Measurements from ENCODE around the gene SEPTIN1.
A peak's percentile ranks its signal among the peaks of the same experiment; 100 is the strongest.

SEPTIN1 gene

DNA sequence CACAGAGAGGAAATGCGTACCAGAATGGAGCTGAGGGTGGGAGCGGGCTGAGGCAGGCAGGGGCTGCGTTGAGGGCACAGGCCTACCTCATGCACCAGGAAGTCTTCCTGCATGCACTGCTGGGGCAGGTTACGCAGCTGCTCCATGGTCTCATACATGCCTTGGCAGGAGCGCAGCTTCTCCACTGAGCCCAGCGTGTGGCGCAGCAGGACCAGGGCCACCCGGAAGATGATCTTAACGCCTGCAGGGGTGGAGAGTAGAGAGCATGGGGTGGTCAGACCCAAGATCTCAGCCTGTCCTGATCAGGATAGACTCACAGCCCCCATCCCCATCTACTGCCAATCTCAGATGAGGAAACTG, 23.8 kb downstream of the SEPTIN1 start:
- no peaks in the 10 kb centered on the region for H3K9me3 Mint-ChIP-seq
- H3K27me3 Mint-ChIP-seq: no peaks in the 10 kb centered on the region
- H3K4me3 Mint-ChIP-seq: no peak overlapping the region
- H3K27ac Mint-ChIP-seq: no peak overlapping the region
- peaks cover 57% of the 10 kb centered on the region for H3K36me3 Mint-ChIP-seq
- no peak for ATAC-seq
- peaks cover 36% of the 10 kb centered on the region for H3K4me1 Mint-ChIP-seq

DNA sequence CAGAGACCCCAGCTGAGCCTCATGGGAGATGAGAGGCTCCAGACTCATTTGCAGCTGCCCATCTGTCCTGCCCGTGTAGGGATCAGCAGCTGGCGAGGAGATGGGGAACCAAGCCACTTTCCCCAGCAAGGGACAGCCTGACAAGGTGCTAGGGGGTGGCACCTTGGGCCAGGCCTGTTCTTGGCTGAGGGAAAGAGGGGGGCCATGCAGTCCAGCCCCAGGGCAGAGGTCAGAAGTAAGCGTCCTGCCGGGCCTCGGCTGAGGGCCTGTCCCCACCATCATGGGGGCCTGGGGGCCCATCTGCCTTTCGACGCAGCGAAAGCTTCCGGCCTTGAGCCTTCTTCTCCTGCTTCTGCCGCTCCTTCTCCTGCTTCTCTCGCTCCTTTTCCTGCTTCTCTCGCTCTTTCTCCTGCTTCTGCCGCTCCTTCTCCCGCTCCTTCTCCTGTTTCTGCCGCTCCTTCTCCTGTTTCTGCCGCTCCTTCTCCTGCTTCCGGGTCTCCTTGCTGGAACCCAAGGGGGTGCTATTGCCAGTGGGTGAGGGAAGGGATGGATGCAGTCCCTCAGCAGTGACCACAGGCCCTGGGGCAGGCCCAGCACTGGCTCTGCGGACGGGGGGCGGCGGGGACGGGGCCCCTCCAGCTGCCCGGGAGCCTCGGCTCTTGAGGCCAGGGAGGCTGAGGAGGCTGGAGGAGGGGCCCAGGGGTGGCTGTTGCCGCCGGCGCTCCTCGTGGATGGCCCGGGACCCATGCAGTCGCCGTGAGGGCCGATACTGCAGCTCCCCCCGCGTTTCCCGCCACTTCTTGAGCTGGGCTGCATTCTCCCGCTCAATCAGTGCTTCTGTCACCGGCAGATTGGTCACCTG, 24.4 kb downstream of the SEPTIN1 start:
- Mint-ChIP-seq H3K27me3 (no peaks in the 10 kb centered on the region), H3K36me3 (peaks cover 57% of the 10 kb centered on the region), H3K9me3 (no peaks in the 10 kb centered on the region), H3K4me1 (peaks cover 42% of the 10 kb centered on the region), H3K27ac (peak overlapping the region; percentile 95), H3K4me3 (no peak overlapping the region)
- no peak for ATAC-seq

DNA sequence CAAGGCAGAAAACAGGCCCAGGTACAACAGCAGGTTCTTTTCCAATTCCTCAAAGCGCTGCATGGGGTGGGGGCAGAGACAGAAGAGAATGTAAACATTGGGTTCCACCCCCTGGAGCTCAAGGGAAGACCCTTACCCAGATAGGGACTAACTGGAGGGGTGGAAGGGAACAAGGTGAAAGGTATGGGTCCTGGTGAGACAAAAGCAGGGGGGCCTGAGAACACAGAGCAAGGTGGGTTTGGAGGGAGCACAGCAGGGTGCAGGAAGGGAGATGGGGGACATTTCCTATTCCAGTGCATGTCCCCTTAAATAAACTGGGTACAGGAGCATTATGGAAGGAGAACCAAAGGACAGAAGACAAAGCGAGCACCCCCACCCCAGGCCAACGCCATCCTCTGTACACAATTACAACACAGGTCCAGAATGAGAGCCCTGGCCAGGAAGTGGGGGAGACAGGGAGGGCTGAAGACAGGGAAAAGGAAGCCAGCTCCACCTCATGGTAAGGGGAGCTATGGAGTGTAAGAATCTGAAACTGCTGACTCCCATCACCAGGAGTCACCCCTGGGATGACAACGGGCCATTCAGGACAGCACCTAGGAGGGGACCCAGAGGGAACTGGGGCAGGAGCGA, 25.2 kb downstream of the SEPTIN1 start:
- H3K4me1 Mint-ChIP-seq: peaks cover 46% of the 10 kb centered on the region
- no peak for ATAC-seq
- no peaks in the 10 kb centered on the region for H3K27me3 Mint-ChIP-seq
- H3K9me3 Mint-ChIP-seq: no peaks in the 10 kb centered on the region
- peaks cover 58% of the 10 kb centered on the region for H3K36me3 Mint-ChIP-seq
- H3K4me3 Mint-ChIP-seq: no peak overlapping the region
- H3K27ac Mint-ChIP-seq: peak overlapping the region; percentile 95

DNA sequence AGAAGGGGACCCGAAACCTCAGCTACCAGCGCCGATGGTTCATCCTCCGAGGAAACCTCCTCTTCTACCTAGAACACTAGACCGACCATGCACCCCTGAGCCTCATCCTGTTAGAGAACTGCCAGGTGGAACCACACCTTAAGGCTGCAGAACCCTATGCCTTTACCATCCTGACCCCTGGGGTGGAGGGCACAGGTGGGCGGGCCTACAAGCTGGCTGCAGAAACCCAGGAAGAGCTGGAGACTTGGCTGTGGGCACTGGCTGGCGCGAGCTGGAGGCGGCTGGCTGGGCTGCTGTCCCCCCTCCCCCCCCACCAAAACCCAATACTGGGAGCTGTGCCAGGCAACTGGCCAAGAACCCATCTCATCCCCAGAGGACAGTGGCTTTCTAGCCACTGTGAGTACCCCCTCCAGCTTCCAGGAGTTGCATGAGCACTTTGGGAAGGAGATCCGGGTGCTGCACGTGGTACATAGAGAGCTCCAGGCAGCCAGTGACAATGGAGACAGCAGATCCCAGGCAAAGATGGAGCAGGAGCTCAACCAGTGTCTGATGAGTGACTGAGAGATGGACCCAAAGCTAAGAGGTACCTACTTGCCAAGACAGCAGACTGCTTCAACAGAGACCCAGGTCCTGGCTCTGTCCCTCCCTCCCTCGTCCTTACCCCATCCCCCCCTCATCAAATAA, 25.8 kb downstream of the SEPTIN1 start:
- H3K4me3 Mint-ChIP-seq: peak overlapping the region; percentile 90
- no peaks in the 10 kb centered on the region for H3K9me3 Mint-ChIP-seq
- peak overlapping the region; percentile 95 for H3K27ac Mint-ChIP-seq
- H3K36me3 Mint-ChIP-seq: peaks cover 63% of the 10 kb centered on the region
- H3K27me3 Mint-ChIP-seq: no peaks in the 10 kb centered on the region
- no peak for ATAC-seq
- peaks cover 53% of the 10 kb centered on the region for H3K4me1 Mint-ChIP-seq

- peaks cover 64% of the 10 kb centered on the region for H3K36me3 Mint-ChIP-seq
- H3K27ac Mint-ChIP-seq: peak overlapping the region; percentile 95
- H3K4me3 Mint-ChIP-seq: peak overlapping the region; percentile 90
- H3K9me3 Mint-ChIP-seq: no peaks in the 10 kb centered on the region
- peaks cover 59% of the 10 kb centered on the region for H3K4me1 Mint-ChIP-seq
- ATAC-seq: no peak
- H3K27me3 Mint-ChIP-seq: no peaks in the 10 kb centered on the region
Measured at GRCh38 chr16:30355954-30356308, 26.4 kb downstream of the SEPTIN1 start.

DNA sequence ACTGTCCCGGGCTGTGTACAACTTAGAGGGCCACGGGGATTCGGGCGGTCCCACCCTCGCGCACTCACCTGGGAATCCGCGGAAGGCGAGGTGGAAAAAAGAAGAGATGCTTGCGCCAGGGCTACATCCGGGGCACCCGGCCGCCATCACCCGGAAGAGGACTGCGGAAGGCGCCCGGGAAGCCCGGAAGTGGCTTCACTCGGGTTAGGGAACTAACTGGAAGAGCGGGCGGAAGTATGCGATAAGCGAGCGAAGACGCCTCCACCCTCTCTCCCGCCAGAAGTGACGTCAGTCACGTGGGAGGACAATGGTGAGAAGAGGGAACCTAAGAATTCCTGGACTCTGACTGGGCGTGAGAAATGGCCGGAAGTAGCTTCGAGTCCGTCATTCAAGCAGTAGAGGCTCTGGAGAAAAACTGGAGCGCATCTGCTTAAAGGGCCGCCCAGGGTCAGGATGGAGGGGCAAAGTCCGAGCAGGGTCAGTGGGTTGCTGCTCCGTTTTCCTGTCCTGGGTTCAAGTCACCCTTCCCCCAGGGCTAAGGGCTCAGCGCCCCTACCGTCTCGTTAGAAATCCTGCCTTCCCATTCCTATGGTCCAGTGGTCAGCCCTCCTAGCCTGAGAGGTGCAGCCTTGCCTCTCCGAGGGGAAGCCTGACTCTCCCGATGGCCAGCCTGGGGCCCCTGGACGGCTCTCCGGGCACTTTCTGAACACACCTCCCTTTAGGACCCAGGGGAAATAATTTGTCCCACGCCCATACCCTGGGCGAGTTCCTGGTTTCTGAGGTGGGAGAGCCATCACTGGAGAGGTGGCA, 27.0 kb downstream of the SEPTIN1 start, which contains the start of gene CD2BP2:
Gene CD2BP2 (minus strand): TSS at position 165 of the 810 bp plus-strand sequence. CDS start 627 bp downstream, outside the sequence.
- Mint-ChIP-seq H3K4me3 (peak within 1 kb of the TSS; percentile 90), H3K4me1 (peaks cover 65% of the 10 kb centered on the region), H3K9me3 (no peaks in the 10 kb centered on the region), H3K36me3 (peaks cover 65% of the 10 kb centered on the region), H3K27ac (peak within 1 kb of the TSS; percentile 95), H3K27me3 (no peaks in the 10 kb centered on the region)
- ATAC-seq: peak; percentile 87

DNA sequence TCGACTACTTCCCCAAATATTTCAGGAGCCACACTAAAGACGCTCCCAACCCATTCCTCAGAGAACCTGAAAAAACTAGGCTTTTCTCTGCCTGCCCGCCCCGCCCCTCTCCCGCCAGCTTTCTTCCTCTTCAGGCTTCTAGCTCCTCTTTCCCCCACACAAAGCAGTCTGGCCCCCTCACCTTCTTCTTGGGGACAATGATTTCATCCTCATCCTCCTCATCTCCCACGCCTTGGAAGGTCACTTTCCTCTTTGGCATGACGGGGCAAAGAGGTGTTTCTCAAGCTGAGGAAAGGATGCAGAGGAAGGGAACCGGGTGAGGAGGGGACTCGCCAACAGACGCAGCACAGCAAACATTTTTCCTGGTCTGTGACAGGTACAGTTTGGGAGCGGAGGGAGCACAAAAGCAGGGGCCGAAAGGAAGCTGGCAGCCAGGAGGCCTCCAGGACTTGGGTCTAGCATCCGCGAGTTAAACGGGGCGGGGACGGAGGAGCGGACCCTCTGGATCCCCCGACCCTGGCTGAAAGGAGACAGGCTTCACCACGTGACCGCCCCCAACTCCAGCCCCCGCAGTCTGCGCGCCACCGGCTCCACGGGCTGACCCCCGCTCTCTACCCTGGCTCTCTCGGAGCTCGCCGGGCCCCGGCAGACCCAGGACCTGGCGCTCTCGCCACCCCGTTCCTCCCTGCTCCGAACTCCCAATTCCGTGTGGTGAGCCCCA, 27.8 kb downstream of the SEPTIN1 start:
- Mint-ChIP-seq H3K4me1 (peaks cover 72% of the 10 kb centered on the region), H3K36me3 (peaks cover 66% of the 10 kb centered on the region), H3K27ac (peak overlapping the region; percentile 95), H3K27me3 (no peaks in the 10 kb centered on the region), H3K4me3 (peak overlapping the region; percentile 90), H3K9me3 (no peaks in the 10 kb centered on the region)
- peak; percentile 48 for ATAC-seq

DNA sequence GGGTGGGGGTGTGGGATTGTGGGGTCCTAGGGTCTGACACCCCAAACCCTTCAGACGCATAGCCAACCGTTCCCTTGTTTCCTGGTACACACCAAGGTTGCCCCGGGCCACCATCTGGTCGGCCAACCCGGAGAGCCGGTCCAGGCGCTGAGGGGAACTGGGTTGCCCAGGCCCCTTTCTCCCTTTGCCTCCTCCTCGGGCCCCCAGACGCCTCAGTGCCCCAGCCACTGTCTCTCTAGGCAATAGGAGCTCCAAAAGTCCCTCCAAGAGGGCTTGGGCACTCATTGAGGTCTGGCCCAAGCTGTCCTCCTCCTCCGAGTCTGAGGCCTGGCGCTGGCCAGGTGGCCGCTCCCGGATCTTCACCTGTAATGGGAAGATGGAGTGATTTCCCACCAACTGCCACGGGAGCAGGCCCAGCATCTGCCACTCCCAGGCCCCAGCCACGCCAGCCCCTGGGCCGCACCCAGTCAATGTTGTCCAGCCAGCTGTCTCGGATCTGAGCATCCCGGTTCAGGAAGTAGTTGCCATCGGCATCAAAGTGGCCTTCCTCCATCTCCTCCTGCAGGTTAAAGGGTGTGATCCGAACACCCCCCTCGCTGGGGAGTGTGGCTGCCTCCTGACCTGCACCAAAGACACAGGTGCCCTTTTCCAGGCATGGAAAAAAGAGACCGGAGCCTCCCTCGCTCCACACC, 28.8 kb downstream of the SEPTIN1 start:
- Mint-ChIP-seq H3K27me3 (no peaks in the 10 kb centered on the region), H3K4me3 (peak overlapping the region; percentile 90), H3K36me3 (peaks cover 69% of the 10 kb centered on the region), H3K9me3 (no peaks in the 10 kb centered on the region), H3K27ac (no peak overlapping the region), H3K4me1 (peaks cover 82% of the 10 kb centered on the region)
- no peak for ATAC-seq

- Mint-ChIP-seq H3K4me1 (peaks cover 82% of the 10 kb centered on the region), H3K9me3 (no peaks in the 10 kb centered on the region), H3K27ac (no peak overlapping the region), H3K4me3 (no peak overlapping the region), H3K36me3 (peaks cover 64% of the 10 kb centered on the region), H3K27me3 (no peaks in the 10 kb centered on the region)
- no peak for ATAC-seq
Measured at GRCh38 chr16:30352488-30353401, 29.6 kb downstream of the SEPTIN1 start.

DNA sequence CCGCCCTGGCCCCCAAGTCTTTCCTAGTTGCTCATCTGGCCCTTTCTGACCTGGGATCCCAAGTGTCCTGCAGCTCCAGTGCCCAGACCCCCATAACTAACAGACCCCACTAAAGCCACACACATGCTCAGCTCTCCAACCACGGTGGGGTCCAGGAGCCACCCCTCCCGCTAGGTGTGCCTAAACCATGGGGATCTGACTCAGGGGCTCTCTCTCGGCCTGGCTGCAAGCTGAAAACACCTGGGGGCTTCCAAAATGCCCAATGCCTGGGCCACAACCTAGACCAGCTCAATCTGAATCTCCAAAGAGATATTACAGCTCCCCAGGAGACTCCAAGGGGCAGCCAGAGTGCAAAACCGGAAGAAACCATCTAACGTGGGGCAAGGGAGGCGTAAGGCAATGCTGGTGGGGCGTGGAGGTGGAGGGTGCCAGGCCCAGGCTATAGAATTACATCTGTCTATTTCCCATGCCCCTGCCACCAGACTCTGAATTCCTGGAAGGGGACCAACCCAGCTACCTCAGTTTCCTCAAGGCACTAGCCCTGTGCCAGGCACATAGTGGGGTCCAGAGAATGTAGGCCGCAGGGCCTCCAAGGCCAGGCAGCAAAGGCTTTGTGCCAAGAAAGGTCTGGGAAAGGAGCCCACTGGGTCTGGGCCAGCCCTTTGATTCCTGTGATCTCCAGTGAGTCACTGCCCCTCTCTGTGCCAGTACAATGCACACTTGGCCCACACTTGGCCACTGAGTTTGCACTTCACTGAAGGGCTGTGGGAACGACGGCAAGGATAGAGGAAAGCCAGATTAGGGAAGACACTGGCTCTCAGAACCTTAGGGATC, 30.6 kb downstream of the SEPTIN1 start:
- peaks cover 75% of the 10 kb centered on the region for H3K4me1 Mint-ChIP-seq
- peak overlapping the region; percentile 82 for H3K27ac Mint-ChIP-seq
- H3K4me3 Mint-ChIP-seq: no peak overlapping the region
- no peaks in the 10 kb centered on the region for H3K27me3 Mint-ChIP-seq
- ATAC-seq: no peak
- H3K9me3 Mint-ChIP-seq: no peaks in the 10 kb centered on the region
- peaks cover 57% of the 10 kb centered on the region for H3K36me3 Mint-ChIP-seq

GRCh38 chr16:30351001-30351441, 31.3 kb downstream of the SEPTIN1 start:
- Mint-ChIP-seq H3K36me3 (peaks cover 54% of the 10 kb centered on the region), H3K27ac (peak overlapping the region; percentile 82), H3K4me3 (peak overlapping the region; percentile 1), H3K4me1 (peaks cover 67% of the 10 kb centered on the region), H3K9me3 (no peaks in the 10 kb centered on the region), H3K27me3 (no peaks in the 10 kb centered on the region)
- ATAC-seq: no peak

DNA sequence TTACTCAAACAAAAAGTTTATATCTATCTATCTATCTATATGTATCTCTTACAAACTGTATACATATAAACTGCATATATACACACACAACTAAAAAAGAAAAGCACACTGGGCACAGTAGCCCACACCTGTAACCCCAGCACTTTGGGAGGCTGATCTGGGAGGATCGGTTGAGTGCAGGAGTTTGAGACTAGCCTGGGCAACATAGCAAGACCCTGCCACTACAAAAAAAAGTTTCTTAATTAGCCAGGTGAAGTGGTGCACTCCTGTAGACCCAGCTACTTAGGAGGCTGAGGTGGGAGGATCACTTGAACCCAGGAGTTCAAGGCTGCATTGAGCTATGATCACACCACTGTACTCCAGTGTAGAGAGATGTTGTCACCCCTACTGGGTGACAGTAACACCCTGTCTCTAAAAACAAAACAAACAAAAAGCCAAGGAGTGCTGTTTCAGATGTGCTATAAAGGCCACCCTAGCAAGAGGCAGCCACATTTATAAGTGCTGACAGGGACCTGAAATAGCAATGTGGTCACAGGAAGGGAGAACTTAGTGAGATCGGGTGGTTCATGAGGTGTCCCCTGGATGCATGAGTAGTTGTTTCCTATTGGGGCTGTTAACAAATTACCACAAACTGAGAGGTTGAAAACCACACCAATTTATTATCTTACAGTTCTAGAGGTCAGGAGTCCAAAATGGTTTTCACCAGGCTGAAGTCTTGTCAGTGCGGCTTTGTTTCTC, 32.1 kb downstream of the SEPTIN1 start:
- no peaks in the 10 kb centered on the region for H3K27me3 Mint-ChIP-seq
- peaks cover 60% of the 10 kb centered on the region for H3K4me1 Mint-ChIP-seq
- peak overlapping the region; percentile 82 for H3K27ac Mint-ChIP-seq
- H3K4me3 Mint-ChIP-seq: peak overlapping the region; percentile 18
- no peaks in the 10 kb centered on the region for H3K9me3 Mint-ChIP-seq
- peak; percentile 81 for ATAC-seq
- H3K36me3 Mint-ChIP-seq: peaks cover 54% of the 10 kb centered on the region

Data from stimulated activated memory B cell treated with anti-CD40 and anti-IgM and Interleukin-4, amounts not matched to agents 10 μg/mL and 1 μg/mL and 100 μg/mL, for 72 hours (primary cell).